NOMO-1 treated with DMSO at 0.1 percent for 48 hours (cell line): Measurements from ENCODE around the gene PRF1.

Experiments used
- DNase-seq: peaks from one replicate; lab custom pipeline; 2025; ENCODE audit not compliant: unreplicated experiment; lab: John Stamatoyannopoulos, UW

The PRF1 gene

GRCh38 chr10:70561558-70561957 is 41.0 kb downstream of the PRF1 start:
- no peak for DNase-seq

GRCh38 chr10:70561070-70561469 is 41.5 kb downstream of the PRF1 start:
- DNase-seq, result no peak

DNA sequence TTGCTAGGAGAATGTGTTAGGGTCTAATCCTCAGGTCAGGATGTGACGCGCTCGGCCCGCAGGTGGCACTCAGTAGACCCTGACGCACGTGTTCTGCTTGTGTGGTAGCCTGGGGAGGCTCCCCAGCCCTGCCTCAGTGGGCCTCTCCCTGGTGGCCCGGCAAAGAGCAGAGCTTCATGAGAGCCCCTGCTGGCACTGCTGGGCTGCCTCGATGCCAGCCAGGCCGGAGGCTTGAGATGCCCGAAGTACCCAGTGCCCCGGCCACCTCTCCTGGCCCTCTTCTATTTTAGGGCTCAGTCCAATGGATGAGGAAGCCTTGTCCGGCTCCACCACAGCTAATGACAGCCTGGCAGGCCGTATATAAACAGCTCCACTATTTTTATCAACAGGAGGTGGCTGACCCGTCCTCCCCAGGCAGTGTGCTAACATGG is 42.0 kb downstream of the PRF1 start:
- no peak for DNase-seq

DNA sequence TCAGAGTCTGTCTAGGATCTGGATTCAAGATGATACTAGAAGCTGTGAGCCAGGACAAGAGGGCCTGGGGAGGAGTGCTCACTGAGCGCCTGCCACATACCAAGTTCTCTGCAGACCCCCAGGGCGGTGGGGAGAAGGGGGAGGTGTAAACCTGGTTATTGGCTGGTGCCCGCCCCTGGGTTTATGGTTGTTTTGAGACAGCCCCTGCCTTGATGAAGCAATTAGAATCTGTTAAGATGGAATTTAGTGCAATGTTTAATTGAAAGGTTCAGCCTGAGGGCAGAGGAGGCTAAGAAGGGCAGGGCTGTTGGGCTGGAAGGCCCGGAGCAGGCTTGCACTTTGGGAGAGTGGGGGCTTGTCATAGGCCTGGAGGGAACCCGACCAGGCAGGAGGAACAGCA is 42.7 kb downstream of the PRF1 start:
- no peak for DNase-seq

DNA sequence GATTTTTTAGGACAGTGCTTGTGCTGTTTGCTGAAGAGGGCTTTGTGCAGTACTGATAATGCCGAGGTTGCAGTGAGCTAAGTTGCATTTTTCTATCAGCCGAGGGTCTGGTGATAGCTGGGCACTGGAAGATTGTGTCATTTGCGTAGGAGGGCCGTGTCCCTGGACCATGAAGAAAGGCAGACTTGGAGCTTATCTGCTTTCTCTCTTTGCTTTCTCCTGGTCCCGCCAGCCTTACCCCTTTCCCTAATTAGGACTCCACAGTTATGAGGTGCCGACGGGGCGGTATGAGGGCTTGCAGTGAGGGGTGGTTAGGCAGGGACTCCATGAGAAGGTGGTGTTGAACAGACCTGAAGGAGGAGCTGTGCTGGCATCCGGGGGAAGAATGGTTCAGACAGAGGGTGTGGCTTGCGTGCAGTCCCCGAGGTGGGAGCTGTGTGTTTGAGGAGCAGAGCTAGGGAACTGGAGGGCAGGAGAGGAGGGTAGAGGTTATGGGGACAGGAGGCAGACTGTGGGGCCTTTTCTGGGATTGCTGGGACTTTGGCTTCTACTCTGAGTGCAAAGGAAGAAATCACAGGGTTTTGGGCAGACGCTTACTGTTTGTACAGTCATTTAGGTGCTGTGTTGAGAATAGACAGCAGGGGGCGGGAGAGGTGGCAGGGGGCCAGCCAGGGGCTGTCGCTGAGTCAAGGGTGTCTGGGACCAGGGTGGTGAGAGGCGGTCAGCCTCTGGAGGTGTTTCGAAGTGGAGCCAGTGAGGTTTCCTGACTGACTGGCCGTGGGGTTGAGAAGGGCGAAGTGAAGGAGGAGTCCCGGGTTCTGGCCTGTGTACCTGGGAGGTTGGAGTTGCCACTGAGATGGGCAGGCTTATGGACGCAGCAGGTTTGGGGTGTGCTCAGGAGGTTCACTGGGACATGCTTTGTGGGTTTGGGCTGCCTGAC is 43.4 kb downstream of the PRF1 start:
- peak; percentile 68 for DNase-seq

DNA sequence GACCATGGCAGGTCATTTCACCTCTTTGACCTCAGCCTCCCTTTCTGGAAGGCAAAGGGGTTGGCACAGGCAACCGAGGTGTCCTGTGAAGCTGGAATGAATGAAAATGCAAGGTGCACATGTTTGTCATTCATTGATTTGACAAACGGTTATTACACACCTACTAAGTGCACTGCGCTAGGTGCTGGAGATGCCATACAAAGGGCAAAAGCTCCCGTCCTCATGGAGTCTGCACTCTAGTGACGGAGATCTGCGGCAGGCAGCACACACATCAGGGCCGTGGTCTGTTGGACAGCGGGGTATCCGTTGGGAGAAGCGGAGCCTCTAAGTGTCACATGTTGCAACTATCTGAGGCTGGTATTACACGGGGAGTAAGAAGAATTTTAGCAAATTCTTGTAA is 44.2 kb downstream of the PRF1 start:
- no peak for DNase-seq

GRCh38 chr10:70557876-70558275 is 44.7 kb downstream of the PRF1 start:
- DNase-seq, result no peak

DNA sequence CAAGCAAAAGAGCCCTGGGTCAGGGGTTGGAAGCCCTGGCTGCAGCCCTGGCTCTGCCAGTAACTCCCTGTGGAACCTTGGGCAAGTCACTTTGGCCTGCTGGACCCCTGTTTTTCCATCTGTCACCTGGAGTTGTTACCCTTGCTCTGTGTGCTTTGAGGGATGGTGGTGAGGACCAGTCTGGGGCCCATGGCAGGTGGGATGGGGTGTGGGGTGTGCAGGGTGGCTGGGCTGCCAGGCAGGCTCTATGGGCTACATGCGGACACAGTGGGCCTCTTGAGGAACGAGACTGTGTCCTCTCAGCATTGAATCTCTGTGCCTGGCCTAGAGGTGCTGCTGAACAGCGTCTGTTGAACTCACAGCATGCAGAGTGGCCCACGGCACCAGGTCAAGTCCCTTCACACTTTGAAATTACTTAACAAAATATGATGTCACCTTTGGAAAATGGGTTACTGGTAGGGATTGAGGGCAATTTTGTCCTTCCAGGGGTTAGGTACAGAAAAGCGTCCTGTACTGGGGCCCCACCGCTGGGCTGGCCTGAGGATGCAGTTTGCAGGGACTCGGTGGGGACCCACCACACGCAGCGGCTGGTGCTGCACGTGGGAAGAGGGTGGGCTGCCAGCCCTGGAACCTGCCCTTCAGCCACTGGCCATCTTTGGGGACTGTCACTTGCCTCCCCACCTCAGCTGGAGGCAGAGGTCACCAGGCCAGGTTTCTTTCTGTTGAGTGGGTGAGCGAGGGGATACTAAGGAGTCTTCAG is 45.3 kb downstream of the PRF1 start:
- DNase-seq, result no peak

DNA sequence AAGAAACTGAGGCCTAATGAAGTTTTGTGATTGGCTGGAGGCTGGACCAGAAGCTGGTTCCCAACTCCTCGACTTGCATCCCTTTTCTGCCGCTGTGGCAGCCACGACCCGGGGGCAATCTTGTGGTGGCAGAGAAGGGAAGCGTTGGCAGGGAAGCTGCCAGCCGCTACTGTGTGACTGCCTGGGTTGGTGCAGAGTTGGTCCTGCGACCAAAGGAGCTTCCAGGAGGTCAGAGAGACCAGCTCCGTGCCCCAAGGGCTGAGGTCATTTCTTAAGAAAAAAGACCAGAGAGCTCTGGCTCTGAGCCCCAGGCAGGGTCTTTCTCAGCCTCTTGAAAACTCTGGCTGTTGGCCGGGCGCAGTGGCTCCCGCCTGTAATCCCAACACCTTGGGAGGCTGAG is 47.2 kb downstream of the PRF1 start:
- no peak for DNase-seq

GRCh38 chr10:70552586-70552985 is 50.0 kb downstream of the PRF1 start:
- DNase-seq, result no peak

- DNase-seq, result no peak
Measured at GRCh38 chr10:70551971-70552422, 50.5 kb downstream of the PRF1 start.

DNA sequence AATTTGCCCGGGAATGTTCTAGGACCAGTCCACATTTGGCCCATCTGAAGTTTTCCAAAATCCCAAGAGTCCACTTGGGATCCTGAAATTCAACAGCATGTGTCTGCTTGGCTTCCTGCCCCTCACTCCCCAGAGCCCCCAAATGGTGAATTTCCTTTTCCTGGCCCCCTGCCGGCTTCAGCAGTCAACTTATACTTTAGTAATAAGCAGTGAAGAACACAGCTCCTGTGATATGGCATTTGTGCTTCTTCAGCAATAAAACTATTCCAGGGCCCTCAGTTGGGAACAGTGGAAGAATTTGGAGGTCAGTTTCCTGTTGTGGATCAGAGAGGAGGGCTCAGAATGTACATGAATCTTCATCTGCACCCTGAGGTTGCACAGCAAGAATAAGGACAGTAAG is 51.1 kb downstream of the PRF1 start:
- no peak for DNase-seq

GRCh38 chr10:70550459-70550858 is 52.1 kb downstream of the PRF1 start:
- DNase-seq, result no peak

DNA sequence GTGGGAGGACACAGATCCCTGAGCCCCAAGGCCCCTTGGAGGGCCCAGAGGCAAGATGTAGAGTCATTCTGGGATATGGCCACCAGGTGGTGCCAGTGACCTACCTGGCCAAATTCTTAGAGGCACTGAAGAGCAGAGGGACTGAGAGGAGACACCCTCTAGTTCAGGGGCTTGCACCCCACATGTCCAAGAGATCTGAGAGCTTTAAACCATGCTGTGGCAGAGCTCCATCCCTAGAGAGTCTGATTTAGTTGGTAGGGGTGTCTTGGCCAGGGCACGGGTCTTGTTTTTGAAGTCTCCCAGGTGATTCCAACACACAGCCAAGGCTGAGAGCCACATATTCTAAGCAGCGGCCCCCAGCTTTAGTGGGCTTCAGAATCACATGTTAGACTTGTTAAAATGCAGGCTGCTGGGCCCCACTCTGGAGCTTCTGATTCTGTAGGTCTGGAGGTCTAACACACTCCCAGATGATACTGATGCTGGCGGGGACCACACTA is 52.5 kb downstream of the PRF1 start:
- DNase-seq, result peak; percentile 44

- no peak for DNase-seq
Measured at GRCh38 chr10:70549351-70549961, 53.1 kb downstream of the PRF1 start.
